ENCODE data around the gene KRT74.
"Not testable (repeated sequence)": the region's sequence is repeated elsewhere in the genome, so short reads cannot be mapped to it uniquely, and the experiment has no call there.

The KRT74 gene

DNA sequence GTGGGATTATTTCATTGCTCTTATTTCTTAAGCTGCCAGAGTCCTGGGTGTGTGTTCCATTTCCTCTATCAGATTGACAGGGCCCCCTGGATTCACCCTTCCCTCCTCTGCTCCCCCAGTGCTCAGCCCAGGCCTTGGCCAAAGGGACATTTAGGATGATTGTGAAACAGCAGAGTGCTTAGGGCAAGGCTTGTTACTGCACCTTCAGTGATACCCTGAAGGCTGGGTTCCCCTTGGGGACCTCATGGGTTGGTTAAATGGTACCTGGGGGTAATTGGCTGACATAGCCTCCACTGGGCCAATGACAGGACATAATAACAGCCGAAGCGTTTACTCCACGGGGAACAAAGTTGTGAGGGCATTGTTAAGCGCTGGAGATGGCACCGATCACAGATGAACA, 28.9 kb upstream of the KRT74 start:
- H3K4me1 ChIP-seq (ENCODE audit: insufficient read depth, insufficient read length), result no peaks in the 10 kb centered on the region
- no peak overlapping the region for H3K4me3 ChIP-seq (ENCODE audit: insufficient read length, low read depth)
- H3K36me3 ChIP-seq (ENCODE audit: insufficient read depth, insufficient read length, low read length), result no peaks in the 10 kb centered on the region
- peaks cover 2% of the 10 kb centered on the region for H3K27me3 ChIP-seq (ENCODE audit: insufficient read depth, insufficient read length)
- TF ChIP-seq SUZ12 (IDR thresholded peaks at IDR 0.05; ENCODE audit: extremely low read depth, insufficient read depth, insufficient read length), result no peak
- TF ChIP-seq ZNF274 (IDR thresholded peaks at IDR 0.05; ENCODE audit: low read depth, low read length), result no peak
- TF ChIP-seq YY1 (IDR thresholded peaks at IDR 0.05; ENCODE audit: insufficient read depth, insufficient read length), result no peak
- H3K9ac ChIP-seq (ENCODE audit: insufficient read length, low read depth), result no peak overlapping the region
- H3K9me3 ChIP-seq (ENCODE audit: insufficient read depth, low read length), result no peaks in the 10 kb centered on the region
- no peak for DNase-seq (ENCODE audit: low read depth, low spot score)

DNA sequence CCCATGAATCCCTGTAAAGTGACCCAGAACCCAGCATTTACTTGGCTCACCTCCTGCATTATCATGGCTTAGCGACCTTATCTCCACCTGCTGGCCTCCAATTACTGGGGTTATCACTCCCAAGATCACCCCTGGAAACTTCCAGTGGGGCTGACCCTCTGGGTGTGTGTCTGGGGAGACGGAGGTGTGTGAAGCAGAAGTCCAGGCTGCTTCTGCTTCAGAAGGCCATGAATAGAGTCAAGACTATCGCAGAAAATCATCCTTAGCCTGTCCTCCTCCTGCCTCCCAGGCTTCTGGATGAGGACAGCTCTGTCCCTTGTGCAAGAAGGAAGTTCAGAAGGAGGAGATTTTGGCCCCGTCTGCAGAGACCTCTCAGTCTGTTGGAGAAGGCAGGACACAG, 28.0 kb upstream of the KRT74 start:
- TF ChIP-seq ZNF274 (IDR thresholded peaks at IDR 0.05; ENCODE audit: low read depth, low read length) (no peak), YY1 (IDR thresholded peaks at IDR 0.05; ENCODE audit: insufficient read depth, insufficient read length) (no peak), SUZ12 (IDR thresholded peaks at IDR 0.05; ENCODE audit: extremely low read depth, insufficient read depth, insufficient read length) (no peak)
- DNase-seq (ENCODE audit: low read depth, low spot score), result no peak
- Histone ChIP-seq H3K27me3 (ENCODE audit: insufficient read depth, insufficient read length) (peaks cover 2% of the 10 kb centered on the region), H3K36me3 (ENCODE audit: insufficient read depth, insufficient read length, low read length) (no peaks in the 10 kb centered on the region), H3K4me3 (ENCODE audit: insufficient read length, low read depth) (no peak overlapping the region), H3K9ac (ENCODE audit: insufficient read length, low read depth) (no peak overlapping the region), H3K4me1 (ENCODE audit: insufficient read depth, insufficient read length) (no peaks in the 10 kb centered on the region), H3K9me3 (ENCODE audit: insufficient read depth, low read length) (no peaks in the 10 kb centered on the region)

GRCh38 chr12:52600941-52601481, 27.4 kb upstream of the KRT74 start, which contains the start of gene KRT72:
KRT72 (minus strand) TSS chr12:52601463; CDS start chr12:52601452, 11 bp downstream.
- TF ChIP-seq YY1 (IDR thresholded peaks at IDR 0.05; ENCODE audit: insufficient read depth, insufficient read length) (no peak), SUZ12 (IDR thresholded peaks at IDR 0.05; ENCODE audit: extremely low read depth, insufficient read depth, insufficient read length) (no peak), ZNF274 (IDR thresholded peaks at IDR 0.05; ENCODE audit: low read depth, low read length) (no peak)
- Histone ChIP-seq H3K4me1 (ENCODE audit: insufficient read depth, insufficient read length) (no peaks in the 10 kb centered on the region), H3K9ac (ENCODE audit: insufficient read length, low read depth) (no peak within 1 kb of the TSS), H3K27me3 (ENCODE audit: insufficient read depth, insufficient read length) (peaks cover 2% of the 10 kb centered on the region), H3K9me3 (ENCODE audit: insufficient read depth, low read length) (no peaks in the 10 kb centered on the region), H3K4me3 (ENCODE audit: insufficient read length, low read depth) (no peak within 1 kb of the TSS), H3K36me3 (ENCODE audit: insufficient read depth, insufficient read length, low read length) (no peaks in the 10 kb centered on the region)
- DNase-seq (ENCODE audit: low read depth, low spot score), result no peak

DNA sequence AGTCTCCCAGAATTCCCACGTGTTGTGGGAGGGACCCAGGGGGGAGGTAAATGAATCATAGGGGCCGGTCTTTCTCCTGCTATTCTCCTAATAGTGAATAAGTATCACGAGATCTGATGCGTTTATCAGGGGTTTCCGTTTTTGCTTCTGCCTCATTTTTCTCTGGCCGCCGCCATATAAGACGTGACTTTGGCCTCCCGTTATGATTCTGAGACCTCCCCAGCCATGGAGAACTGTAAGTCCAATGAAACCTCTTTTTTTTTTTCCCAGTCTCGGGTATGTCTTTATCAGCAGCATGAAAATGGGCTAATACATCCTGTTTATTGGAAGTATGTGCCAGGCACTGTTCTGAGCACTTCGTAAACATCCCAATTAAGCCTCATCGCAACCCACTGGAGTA, 26.8 kb upstream of the KRT74 start:
- Histone ChIP-seq H3K36me3 (ENCODE audit: insufficient read depth, insufficient read length, low read length) (no peaks in the 10 kb centered on the region), H3K4me3 (ENCODE audit: insufficient read length, low read depth) (no peak overlapping the region), H3K27me3 (ENCODE audit: insufficient read depth, insufficient read length) (peaks cover 2% of the 10 kb centered on the region), H3K4me1 (ENCODE audit: insufficient read depth, insufficient read length) (no peaks in the 10 kb centered on the region), H3K9me3 (ENCODE audit: insufficient read depth, low read length) (no peaks in the 10 kb centered on the region), H3K9ac (ENCODE audit: insufficient read length, low read depth) (no peak overlapping the region)
- TF ChIP-seq YY1 (IDR thresholded peaks at IDR 0.05; ENCODE audit: insufficient read depth, insufficient read length), result no peak
- TF ChIP-seq SUZ12 (IDR thresholded peaks at IDR 0.05; ENCODE audit: extremely low read depth, insufficient read depth, insufficient read length), result no peak
- no peak for TF ChIP-seq ZNF274 (IDR thresholded peaks at IDR 0.05; ENCODE audit: low read depth, low read length)
- no peak for DNase-seq (ENCODE audit: low read depth, low spot score)

- TF ChIP-seq YY1 (IDR thresholded peaks at IDR 0.05; ENCODE audit: insufficient read depth, insufficient read length) (no peak), SUZ12 (IDR thresholded peaks at IDR 0.05; ENCODE audit: extremely low read depth, insufficient read depth, insufficient read length) (no peak), ZNF274 (IDR thresholded peaks at IDR 0.05; ENCODE audit: low read depth, low read length) (no peak)
- Histone ChIP-seq H3K27me3 (ENCODE audit: insufficient read depth, insufficient read length) (peaks cover 2% of the 10 kb centered on the region), H3K4me3 (ENCODE audit: insufficient read length, low read depth) (no peak overlapping the region), H3K36me3 (ENCODE audit: insufficient read depth, insufficient read length, low read length) (no peaks in the 10 kb centered on the region), H3K9ac (ENCODE audit: insufficient read length, low read depth) (no peak overlapping the region), H3K9me3 (ENCODE audit: insufficient read depth, low read length) (no peaks in the 10 kb centered on the region), H3K4me1 (ENCODE audit: insufficient read depth, insufficient read length) (no peaks in the 10 kb centered on the region)
- DNase-seq (ENCODE audit: low read depth, low spot score), result no peak
Measured at GRCh38 chr12:52600071-52600470, 26.4 kb upstream of the KRT74 start.

DNA sequence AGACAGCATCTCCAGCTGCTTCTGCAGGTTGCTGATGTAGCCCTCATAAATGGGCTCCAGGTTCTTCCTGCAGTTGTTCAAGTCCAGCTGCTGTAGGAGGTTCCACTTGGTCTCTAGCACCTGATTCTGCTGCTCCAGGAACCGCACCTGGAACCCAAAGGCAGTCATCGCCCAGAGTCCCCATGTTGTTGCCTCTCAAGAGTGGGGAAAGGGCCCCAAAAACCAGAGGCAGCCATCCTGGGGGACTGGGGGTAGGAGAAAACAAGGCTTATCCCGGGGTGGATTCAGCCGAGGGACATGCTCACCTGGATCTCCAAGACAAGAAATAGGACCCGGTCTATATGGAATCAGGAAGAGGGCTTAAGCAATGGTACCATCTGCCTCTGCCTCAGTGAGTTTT, 25.3 kb upstream of the KRT74 start:
- peaks cover 2% of the 10 kb centered on the region for H3K27me3 ChIP-seq (ENCODE audit: insufficient read depth, insufficient read length)
- H3K4me1 ChIP-seq (ENCODE audit: insufficient read depth, insufficient read length), result no peaks in the 10 kb centered on the region
- no peak for DNase-seq (ENCODE audit: low read depth, low spot score)
- no peak overlapping the region for H3K9ac ChIP-seq (ENCODE audit: insufficient read length, low read depth)
- no peak for TF ChIP-seq YY1 (IDR thresholded peaks at IDR 0.05; ENCODE audit: insufficient read depth, insufficient read length)
- TF ChIP-seq ZNF274 (IDR thresholded peaks at IDR 0.05; ENCODE audit: low read depth, low read length), result no peak
- H3K36me3 ChIP-seq (ENCODE audit: insufficient read depth, insufficient read length, low read length), result no peaks in the 10 kb centered on the region
- no peak overlapping the region for H3K4me3 ChIP-seq (ENCODE audit: insufficient read length, low read depth)
- no peaks in the 10 kb centered on the region for H3K9me3 ChIP-seq (ENCODE audit: insufficient read depth, low read length)

DNA sequence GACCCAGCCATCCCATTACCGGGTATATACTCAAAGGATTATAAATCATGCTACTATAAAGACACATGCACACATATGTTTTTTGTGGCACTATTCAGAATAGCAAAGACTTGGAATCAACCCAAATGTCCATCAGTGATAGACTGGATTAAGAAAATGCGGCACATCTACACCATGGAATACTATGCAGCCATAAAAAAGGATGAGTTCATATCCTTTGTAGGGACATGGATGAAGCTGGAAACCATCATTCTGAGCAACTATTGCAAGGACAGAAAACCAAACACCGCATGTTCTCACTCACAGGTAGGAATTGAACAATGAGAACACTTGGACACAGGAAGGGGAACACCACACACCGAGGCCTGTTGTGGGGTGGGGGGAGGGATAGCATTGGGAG, 20.6 kb upstream of the KRT74 start:
- peaks cover 36% of the 10 kb centered on the region; the same call in 1 of the 2 replicates for H3K9me3 ChIP-seq (ENCODE audit: insufficient read depth, low read length)
- H3K36me3 ChIP-seq (ENCODE audit: insufficient read depth, insufficient read length, low read length); H3K4me1 ChIP-seq (ENCODE audit: insufficient read depth, insufficient read length); DNase-seq (ENCODE audit: low read depth, low spot score); H3K9ac ChIP-seq (ENCODE audit: insufficient read length, low read depth); H3K27me3 ChIP-seq (ENCODE audit: insufficient read depth, insufficient read length); H3K4me3 ChIP-seq (ENCODE audit: insufficient read length, low read depth): not testable (repeated sequence)

- Histone ChIP-seq H3K4me1 (ENCODE audit: insufficient read depth, insufficient read length) (peaks cover 2% of the 10 kb centered on the region), H3K9me3 (ENCODE audit: insufficient read depth, low read length) (peaks cover 36% of the 10 kb centered on the region; the same call in 1 of the 2 replicates), H3K27me3 (ENCODE audit: insufficient read depth, insufficient read length) (no peaks in the 10 kb centered on the region), H3K9ac (ENCODE audit: insufficient read length, low read depth) (no peak overlapping the region), H3K4me3 (ENCODE audit: insufficient read length, low read depth) (no peak overlapping the region), H3K36me3 (ENCODE audit: insufficient read depth, insufficient read length, low read length) (no peaks in the 10 kb centered on the region)
- DNase-seq (ENCODE audit: low read depth, low spot score), result no peak
- TF ChIP-seq ZNF274 (IDR thresholded peaks at IDR 0.05; ENCODE audit: low read depth, low read length) (no peak), YY1 (IDR thresholded peaks at IDR 0.05; ENCODE audit: insufficient read depth, insufficient read length) (no peak), SUZ12 (IDR thresholded peaks at IDR 0.05; ENCODE audit: extremely low read depth, insufficient read depth, insufficient read length) (no peak)
Measured at GRCh38 chr12:52591521-52591920, 17.9 kb upstream of the KRT74 start.

Data from NT2/D1 (cell line).